ENCODE results near the gene ADCY3. TPM values are rescaled to one million over a fixed set of nuclear protein-coding genes. Genes with fewer than 3 reads are reported as not detected.
A peak's percentile ranks its signal among the peaks of the same experiment; 100 is the strongest.

The ADCY3 gene
- total and polyA plus RNA-seq, 5 donors from 2014 or later = 3.8 to 67.6 (median 11.2) TPM

GRCh38 chr2:24919037-24919505 is 966 bp downstream of the ADCY3 start:
- Mint-ChIP-seq H3K9me3 (peaks cover 0 to 2% (median 0%) of the 10 kb centered on the region in 7 donors), H3K4me3 (peak overlapping the region; percentile 94 to 97 (median 96)), H3K36me3 (no peaks in the 10 kb centered on the region), H3K4me1 (peaks cover 5 to 51% (median 33%) of the 10 kb centered on the region in 4 donors), H3K27me3 (peaks cover 7% of the 10 kb centered on the region), H3K27ac (peak overlapping the region; percentile 22 to 95 (median 88))
- H3K4me3 ChIP-seq (ENCODE audit: low read depth, low read length) = peak overlapping the region; percentile 79
- H3K4me1 ChIP-seq (ENCODE audit: control insufficient read depth, insufficient read depth, low read length, poor library complexity, severe bottlenecking) = peaks cover 40% of the 10 kb centered on the region
- peak overlapping the region; percentile 14 for H3K27ac ChIP-seq (ENCODE audit: insufficient read depth, low read length, poor library complexity, severe bottlenecking)
- peak; percentile 56 to 82 (median 56) for DNase-seq
- peak; percentile 32 to 46 for ATAC-seq (ENCODE audit: low read depth in 2 of 2)
- H3K9me3 ChIP-seq (ENCODE audit: control insufficient read depth in 2 of 2, low read length in 2 of 2) = no peaks in the 10 kb centered on the region
- no peaks in the 10 kb centered on the region for H3K36me3 ChIP-seq (ENCODE audit: control insufficient read depth, insufficient read depth, low read length)
- no peaks in the 10 kb centered on the region for H3K27me3 ChIP-seq (ENCODE audit: control insufficient read depth, insufficient read depth, low read length)

GRCh38 chr2:24918326-24919036 is 1.6 kb downstream of the ADCY3 start:
- Histone ChIP-seq H3K27ac (ENCODE audit: insufficient read depth, low read length, poor library complexity, severe bottlenecking) (peak overlapping the region; percentile 14), H3K9me3 (ENCODE audit: control insufficient read depth in 2 of 2, low read length in 2 of 2) (no peaks in the 10 kb centered on the region), H3K36me3 (ENCODE audit: control insufficient read depth, insufficient read depth, low read length) (no peaks in the 10 kb centered on the region), H3K27me3 (ENCODE audit: control insufficient read depth, insufficient read depth, low read length) (no peaks in the 10 kb centered on the region), H3K4me3 (ENCODE audit: low read depth, low read length) (peak overlapping the region; percentile 79), H3K4me1 (ENCODE audit: control insufficient read depth, insufficient read depth, low read length, poor library complexity, severe bottlenecking) (peaks cover 40% of the 10 kb centered on the region)
- H3K36me3 Mint-ChIP-seq = no peaks in the 10 kb centered on the region
- H3K27ac Mint-ChIP-seq = peak overlapping the region in 2 of 3 donors; percentile 88 to 95
- peak overlapping the region; percentile 94 to 97 (median 96) for H3K4me3 Mint-ChIP-seq
- peaks cover 0 to 2% (median 0%) of the 10 kb centered on the region in 7 donors for H3K9me3 Mint-ChIP-seq
- peaks cover 3% of the 10 kb centered on the region for H3K27me3 Mint-ChIP-seq
- no peak for ATAC-seq (ENCODE audit: low read depth in 2 of 2)
- DNase-seq = no peak
- peaks cover 5 to 50% (median 34%) of the 10 kb centered on the region in 4 donors for H3K4me1 Mint-ChIP-seq

- peaks cover 5 to 56% (median 36%) of the 10 kb centered on the region in 4 donors for H3K4me1 Mint-ChIP-seq
- DNase-seq (no peak), ATAC-seq (ENCODE audit: low read depth in 2 of 2) (no peak)
- no peaks in the 10 kb centered on the region for H3K36me3 Mint-ChIP-seq
- Histone ChIP-seq H3K27ac (ENCODE audit: insufficient read depth, low read length, poor library complexity, severe bottlenecking) (no peak overlapping the region), H3K4me3 (ENCODE audit: low read depth, low read length) (no peak overlapping the region), H3K27me3 (ENCODE audit: control insufficient read depth, insufficient read depth, low read length) (no peaks in the 10 kb centered on the region), H3K9me3 (ENCODE audit: control insufficient read depth in 2 of 2, low read length in 2 of 2) (no peaks in the 10 kb centered on the region), H3K4me1 (ENCODE audit: control insufficient read depth, insufficient read depth, low read length, poor library complexity, severe bottlenecking) (peaks cover 40% of the 10 kb centered on the region), H3K36me3 (ENCODE audit: control insufficient read depth, insufficient read depth, low read length) (no peaks in the 10 kb centered on the region)
- peaks cover 0 to 2% (median 0%) of the 10 kb centered on the region in 7 donors for H3K9me3 Mint-ChIP-seq
- peak overlapping the region in 2 of 3 donors; percentile 69 to 76 for H3K27ac Mint-ChIP-seq
- H3K4me3 Mint-ChIP-seq = peak overlapping the region; percentile 94 to 97 (median 96)
- H3K27me3 Mint-ChIP-seq = no peaks in the 10 kb centered on the region
These were observed 2.2 kb downstream of the ADCY3 start for GRCh38 chr2:24917731-24918325.

- peak overlapping the region in 2 of 3 donors; percentile 69 to 76 for H3K27ac Mint-ChIP-seq
- H3K27me3 Mint-ChIP-seq = no peaks in the 10 kb centered on the region
- peaks cover 5 to 59% (median 36%) of the 10 kb centered on the region in 4 donors for H3K4me1 Mint-ChIP-seq
- no peak overlapping the region for H3K4me3 ChIP-seq (ENCODE audit: low read depth, low read length)
- peaks cover 40% of the 10 kb centered on the region for H3K4me1 ChIP-seq (ENCODE audit: control insufficient read depth, insufficient read depth, low read length, poor library complexity, severe bottlenecking)
- H3K27me3 ChIP-seq (ENCODE audit: control insufficient read depth, insufficient read depth, low read length) = no peaks in the 10 kb centered on the region
- H3K27ac ChIP-seq (ENCODE audit: insufficient read depth, low read length, poor library complexity, severe bottlenecking) = peak overlapping the region; percentile 17
- H3K9me3 Mint-ChIP-seq = peaks cover 0 to 2% (median 0%) of the 10 kb centered on the region in 7 donors
- H3K36me3 ChIP-seq (ENCODE audit: control insufficient read depth, insufficient read depth, low read length) = no peaks in the 10 kb centered on the region
- peak overlapping the region; percentile 62 to 97 (median 94) for H3K4me3 Mint-ChIP-seq
- H3K9me3 ChIP-seq (ENCODE audit: control insufficient read depth in 2 of 2, low read length in 2 of 2) = no peaks in the 10 kb centered on the region
- H3K36me3 Mint-ChIP-seq = peaks cover under 1% of the 10 kb centered on the region
- ATAC-seq (ENCODE audit: low read depth in 2 of 2) (no peak), DNase-seq (peak in 1 of 3 donors; percentile 39)
These were observed 3.0 kb downstream of the ADCY3 start for GRCh38 chr2:24917086-24917485.

GRCh38 chr2:24915796-24916195 is 4.2 kb downstream of the ADCY3 start:
- Histone ChIP-seq H3K36me3 (ENCODE audit: control insufficient read depth, insufficient read depth, low read length) (no peaks in the 10 kb centered on the region), H3K9me3 (ENCODE audit: control insufficient read depth in 2 of 2, low read length in 2 of 2) (no peaks in the 10 kb centered on the region), H3K4me1 (ENCODE audit: control insufficient read depth, insufficient read depth, low read length, poor library complexity, severe bottlenecking) (peaks cover 37% of the 10 kb centered on the region), H3K4me3 (ENCODE audit: low read depth, low read length) (no peak overlapping the region), H3K27me3 (ENCODE audit: control insufficient read depth, insufficient read depth, low read length) (no peaks in the 10 kb centered on the region), H3K27ac (ENCODE audit: insufficient read depth, low read length, poor library complexity, severe bottlenecking) (no peak overlapping the region)
- ATAC-seq (ENCODE audit: low read depth in 2 of 2) (no peak), DNase-seq (no peak)
- Mint-ChIP-seq H3K27me3 (no peaks in the 10 kb centered on the region), H3K27ac (no peak overlapping the region), H3K9me3 (peaks cover 0 to under 1% (median 0%) of the 10 kb centered on the region in 7 donors), H3K4me1 (peaks cover 5 to 60% (median 32%) of the 10 kb centered on the region in 4 donors), H3K4me3 (peak overlapping the region in 1 of 4 donors; percentile 97), H3K36me3 (peaks cover 4% of the 10 kb centered on the region)

- Histone ChIP-seq H3K4me1 (ENCODE audit: control insufficient read depth, insufficient read depth, low read length, poor library complexity, severe bottlenecking) (peaks cover 36% of the 10 kb centered on the region), H3K27me3 (ENCODE audit: control insufficient read depth, insufficient read depth, low read length) (no peaks in the 10 kb centered on the region), H3K36me3 (ENCODE audit: control insufficient read depth, insufficient read depth, low read length) (no peaks in the 10 kb centered on the region), H3K9me3 (ENCODE audit: control insufficient read depth in 2 of 2, low read length in 2 of 2) (no peaks in the 10 kb centered on the region), H3K27ac (ENCODE audit: insufficient read depth, low read length, poor library complexity, severe bottlenecking) (no peak overlapping the region), H3K4me3 (ENCODE audit: low read depth, low read length) (no peak overlapping the region)
- H3K4me3 Mint-ChIP-seq = peak overlapping the region in 2 of 4 donors; percentile 38 to 44
- no peaks in the 10 kb centered on the region for H3K27me3 Mint-ChIP-seq
- peaks cover 6% of the 10 kb centered on the region for H3K36me3 Mint-ChIP-seq
- H3K27ac Mint-ChIP-seq = peak overlapping the region; percentile 26 to 65 (median 54)
- no peaks in the 10 kb centered on the region for H3K9me3 Mint-ChIP-seq
- DNase-seq (no peak), ATAC-seq (ENCODE audit: low read depth in 2 of 2) (no peak)
- H3K4me1 Mint-ChIP-seq = peaks cover 5 to 58% (median 31%) of the 10 kb centered on the region in 4 donors
These were observed 4.9 kb downstream of the ADCY3 start for GRCh38 chr2:24915175-24915574.

GRCh38 chr2:24914713-24915112 is 5.3 kb downstream of the ADCY3 start:
- peaks cover 36% of the 10 kb centered on the region for H3K4me1 ChIP-seq (ENCODE audit: control insufficient read depth, insufficient read depth, low read length, poor library complexity, severe bottlenecking)
- Mint-ChIP-seq H3K4me1 (peaks cover 5 to 58% (median 31%) of the 10 kb centered on the region in 4 donors), H3K4me3 (peak overlapping the region in 2 of 4 donors; percentile 38 to 44), H3K27ac (peak overlapping the region; percentile 26 to 65 (median 54)), H3K27me3 (no peaks in the 10 kb centered on the region), H3K36me3 (peaks cover 11% of the 10 kb centered on the region), H3K9me3 (peaks cover 0 to 1% (median 0%) of the 10 kb centered on the region in 7 donors)
- no peaks in the 10 kb centered on the region for H3K9me3 ChIP-seq (ENCODE audit: control insufficient read depth in 2 of 2, low read length in 2 of 2)
- H3K27ac ChIP-seq (ENCODE audit: insufficient read depth, low read length, poor library complexity, severe bottlenecking) = no peak overlapping the region
- no peak overlapping the region for H3K4me3 ChIP-seq (ENCODE audit: low read depth, low read length)
- no peaks in the 10 kb centered on the region for H3K36me3 ChIP-seq (ENCODE audit: control insufficient read depth, insufficient read depth, low read length)
- H3K27me3 ChIP-seq (ENCODE audit: control insufficient read depth, insufficient read depth, low read length) = no peaks in the 10 kb centered on the region
- ATAC-seq (ENCODE audit: low read depth in 2 of 2) = no peak
- DNase-seq = no peak

Data from CD4-positive, CD25-positive, alpha-beta regulatory T cell (primary cell).